ENCODE results near the gene PFKFB3. TPM values are rescaled to one million over a fixed set of nuclear protein-coding genes. Genes with fewer than 3 reads are reported as not detected.
"Not testable (repeated sequence)": the region's sequence is repeated elsewhere in the genome, so short reads cannot be mapped to it uniquely, and the experiment has no call there.

Gene PFKFB3
- total RNA-seq, 2 experiments from 2014 or later: 77.1 to 82.2 TPM

- ChIA-PET CTCF (interaction anchor here (0.6 to 1.8 kb wide), 2 partner anchors 103 to 204 kb away, joined by 3 read pairs; no protein-coding TSS in a partner anchor), POLR2A (no interaction called here)
- Mint-ChIP-seq H3K36me3 (ENCODE audit: low read depth) (peaks cover 14% of the 10 kb centered on the region), H3K27me3 (no peaks in the 10 kb centered on the region), H3K9me3 (no peaks in the 10 kb centered on the region), H3K4me3 (no peak overlapping the region), H3K27ac (no peak overlapping the region), H3K4me1 (peaks cover 47% of the 10 kb centered on the region)
- no peak for DNase-seq
These were observed 5.4 kb upstream of the PFKFB3 start for GRCh38 chr10:6197321-6197720.

- H3K27ac Mint-ChIP-seq: no peak overlapping the region
- POLR2A ChIA-PET: no interaction called here
- H3K4me3 Mint-ChIP-seq: no peak overlapping the region
- H3K9me3 Mint-ChIP-seq: no peaks in the 10 kb centered on the region
- CTCF ChIA-PET: interaction anchor here (1.0 to 6.6 kb wide), 5 partner anchors 8 to 203 kb away, joined by 3 to 73 read pairs (median 5); no protein-coding TSS in a partner anchor
- peaks cover 47% of the 10 kb centered on the region for H3K4me1 Mint-ChIP-seq
- H3K36me3 Mint-ChIP-seq (ENCODE audit: low read depth): peaks cover 14% of the 10 kb centered on the region
- no peaks in the 10 kb centered on the region for H3K27me3 Mint-ChIP-seq
- no peak for DNase-seq
These were observed 4.6 kb upstream of the PFKFB3 start for GRCh38 chr10:6198171-6198570.

- H3K4me3 Mint-ChIP-seq: no peak overlapping the region
- no peak overlapping the region for H3K27ac Mint-ChIP-seq
- ChIA-PET CTCF (interaction anchor here (0.6 to 6.6 kb wide), 9 partner anchors 9 to 207 kb away, joined by 3 to 73 read pairs (median 5); no protein-coding TSS in a partner anchor), POLR2A (no interaction called here)
- H3K9me3 Mint-ChIP-seq: no peaks in the 10 kb centered on the region
- DNase-seq: no peak
- no peaks in the 10 kb centered on the region for H3K27me3 Mint-ChIP-seq
- peaks cover 44% of the 10 kb centered on the region for H3K4me1 Mint-ChIP-seq
- peaks cover 17% of the 10 kb centered on the region for H3K36me3 Mint-ChIP-seq (ENCODE audit: low read depth)
These were observed 3.5 kb upstream of the PFKFB3 start for GRCh38 chr10:6199131-6199733.

GRCh38 chr10:6200440-6200733 lies 2.3 kb upstream of the PFKFB3 start:
- Mint-ChIP-seq H3K4me3 (peak overlapping the region; percentile 76), H3K9me3 (no peaks in the 10 kb centered on the region), H3K27me3 (no peaks in the 10 kb centered on the region), H3K36me3 (ENCODE audit: low read depth) (peaks cover 21% of the 10 kb centered on the region), H3K27ac (peak overlapping the region; percentile 85), H3K4me1 (peaks cover 49% of the 10 kb centered on the region)
- ChIA-PET CTCF (interaction anchor here (0.9 to 6.6 kb wide), 8 partner anchors 11 to 206 kb away, joined by 3 to 73 read pairs (median 24); no protein-coding TSS in a partner anchor), POLR2A (interaction anchor here (0.6 kb wide), 1 partner anchor 66 kb away, joined by 3 read pairs; no protein-coding TSS in a partner anchor)
- DNase-seq: no peak

GRCh38 chr10:6200734-6201515 lies 1.8 kb upstream of the PFKFB3 start:
- Mint-ChIP-seq H3K4me3 (peak overlapping the region; percentile 76), H3K27ac (peak overlapping the region; percentile 85), H3K4me1 (peaks cover 43% of the 10 kb centered on the region), H3K36me3 (ENCODE audit: low read depth) (peaks cover 18% of the 10 kb centered on the region), H3K9me3 (no peaks in the 10 kb centered on the region), H3K27me3 (no peaks in the 10 kb centered on the region)
- ChIA-PET POLR2A (no interaction called here), CTCF (interaction anchor here (0.9 to 6.6 kb wide), 13 partner anchors 11 to 209 kb away, joined by 3 to 73 read pairs (median 11); no protein-coding TSS in a partner anchor)
- DNase-seq: peak; percentile 63

- no peaks in the 10 kb centered on the region for H3K9me3 Mint-ChIP-seq
- peak overlapping the region; percentile 79 for H3K4me3 Mint-ChIP-seq
- H3K36me3 Mint-ChIP-seq (ENCODE audit: low read depth): peaks cover 18% of the 10 kb centered on the region
- peak overlapping the region; percentile 90 for H3K27ac Mint-ChIP-seq
- DNase-seq: peak; percentile 92
- peaks cover 39% of the 10 kb centered on the region for H3K4me1 Mint-ChIP-seq
- CTCF ChIA-PET: interaction anchor here (0.7 to 6.6 kb wide), 29 partner anchors 10 to 477 kb away, joined by 3 to 73 read pairs (median 8); no protein-coding TSS in a partner anchor
- H3K27me3 Mint-ChIP-seq: no peaks in the 10 kb centered on the region
- POLR2A ChIA-PET: interaction anchor here (1.2 kb wide), 1 partner anchor 28 kb away, joined by 6 read pairs; no protein-coding TSS in a partner anchor
These were observed 1.2 kb upstream of the PFKFB3 start for GRCh38 chr10:6201516-6201975.

- DNase-seq: no peak
- CTCF ChIA-PET: interaction anchor here (0.7 to 6.6 kb wide), 74 partner anchors 8 to 476 kb away, joined by 3 to 73 read pairs (median 5); no protein-coding TSS in a partner anchor
- Mint-ChIP-seq H3K27ac (peak overlapping the region; percentile 90), H3K4me1 (peaks cover 39% of the 10 kb centered on the region), H3K4me3 (peak overlapping the region; percentile 79), H3K27me3 (no peaks in the 10 kb centered on the region), H3K36me3 (ENCODE audit: low read depth) (peaks cover 18% of the 10 kb centered on the region), H3K9me3 (no peaks in the 10 kb centered on the region)
- POLR2A ChIA-PET: interaction anchor here (0.9 to 1.2 kb wide), 4 partner anchors 29 to 207 kb away, joined by 3 to 6 read pairs (median 4); no protein-coding TSS in a partner anchor
These were observed 541 bp upstream of the PFKFB3 start for GRCh38 chr10:6202098-6202683.

GRCh38 chr10:6203331-6204062 lies 765 bp downstream of the PFKFB3 start:
- peak; percentile 59 for DNase-seq
- H3K9me3 Mint-ChIP-seq: no peaks in the 10 kb centered on the region

GRCh38 chr10:6204063-6204340 lies 1.3 kb downstream of the PFKFB3 start:
- Mint-ChIP-seq H3K4me3 (peak overlapping the region; percentile 98), H3K9me3 (no peaks in the 10 kb centered on the region), H3K27me3 (no peaks in the 10 kb centered on the region), H3K27ac (peak overlapping the region; percentile 96), H3K36me3 (ENCODE audit: low read depth) (peaks cover 18% of the 10 kb centered on the region), H3K4me1 (peaks cover 46% of the 10 kb centered on the region)
- DNase-seq: peak; percentile 69
- POLR2A ChIA-PET: no interaction called here
- CTCF ChIA-PET: interaction anchor here (6.6 kb wide), 1 partner anchor 198 kb away, joined by 73 read pairs; no protein-coding TSS in a partner anchor

More at GRCh38 chr10:6203331-6204062, 765 bp downstream of the PFKFB3 start:
- CTCF ChIA-PET: interaction anchor here (0.8 to 6.6 kb wide), 42 partner anchors 8 to 340 kb away, joined by 3 to 73 read pairs (median 6); no protein-coding TSS in a partner anchor
- peaks cover 46% of the 10 kb centered on the region for H3K4me1 Mint-ChIP-seq
- H3K4me3 Mint-ChIP-seq: peak overlapping the region; percentile 98
- H3K27me3 Mint-ChIP-seq: no peaks in the 10 kb centered on the region
- H3K36me3 Mint-ChIP-seq (ENCODE audit: low read depth): peaks cover 21% of the 10 kb centered on the region
- POLR2A ChIA-PET: interaction anchor here (0.6 to 1.2 kb wide), 2 partner anchors 198 to 1584 kb away, joined by 3 to 4 read pairs; partner anchors contain the start of genes ATP5F1C and KIN
- peak overlapping the region; percentile 96 for H3K27ac Mint-ChIP-seq

- H3K27me3 Mint-ChIP-seq: no peaks in the 10 kb centered on the region
- no peaks in the 10 kb centered on the region for H3K9me3 Mint-ChIP-seq
- DNase-seq: no peak
- peak overlapping the region; percentile 98 for H3K4me3 Mint-ChIP-seq
- peak overlapping the region; percentile 39 for H3K27ac Mint-ChIP-seq
- peaks cover 16% of the 10 kb centered on the region for H3K36me3 Mint-ChIP-seq (ENCODE audit: low read depth)
- CTCF ChIA-PET: interaction anchor here (1.2 to 6.6 kb wide), 4 partner anchors 71 to 205 kb away, joined by 3 to 73 read pairs (median 4); no protein-coding TSS in a partner anchor
- H3K4me1 Mint-ChIP-seq: peaks cover 47% of the 10 kb centered on the region
- POLR2A ChIA-PET: no interaction called here
These were observed 1.8 kb downstream of the PFKFB3 start for GRCh38 chr10:6204341-6205191.

GRCh38 chr10:6206486-6206885 lies 3.8 kb downstream of the PFKFB3 start:
- CTCF ChIA-PET, H3K27me3 Mint-ChIP-seq, H3K9me3 Mint-ChIP-seq, H3K4me3 Mint-ChIP-seq, H3K27ac Mint-ChIP-seq, DNase-seq, POLR2A ChIA-PET: not testable (repeated sequence)
- peaks cover 44% of the 10 kb centered on the region for H3K4me1 Mint-ChIP-seq
- H3K36me3 Mint-ChIP-seq (ENCODE audit: low read depth): peaks cover 16% of the 10 kb centered on the region

All from activated CD4-positive, alpha-beta T cell treated with anti-CD3 and anti-CD28 coated beads, Interleukin-2, amount 10 ng/mL, durations not matched to agents 7 days and 5 days (primary cell).